Measurements from ENCODE around the gene DHX8.
"Not testable (repeated sequence)": the region's sequence is repeated elsewhere in the genome, so short reads cannot be mapped to it uniquely, and the experiment has no call there.

DNA sequence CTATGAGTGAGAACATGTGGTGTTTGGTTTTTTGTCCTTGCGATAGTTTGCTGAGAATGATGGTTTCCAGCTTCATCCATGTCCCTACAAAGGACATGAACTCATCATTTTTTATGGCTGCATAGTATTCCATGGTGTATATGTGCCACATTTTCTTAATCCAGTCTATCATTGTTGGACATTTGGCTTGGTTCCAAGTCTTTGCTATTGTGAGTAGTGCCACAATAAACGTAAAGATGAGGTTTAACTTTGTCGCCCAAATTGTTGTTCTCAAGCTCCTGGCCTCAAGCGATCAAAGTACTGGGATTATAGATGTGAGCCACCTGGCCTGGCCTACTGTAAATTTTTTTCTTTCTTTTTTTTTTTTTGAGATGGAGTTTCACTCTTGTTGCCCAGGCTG is 21.2 kb upstream of the DHX8 start:
- TF ChIP-seq, protein P1, sequence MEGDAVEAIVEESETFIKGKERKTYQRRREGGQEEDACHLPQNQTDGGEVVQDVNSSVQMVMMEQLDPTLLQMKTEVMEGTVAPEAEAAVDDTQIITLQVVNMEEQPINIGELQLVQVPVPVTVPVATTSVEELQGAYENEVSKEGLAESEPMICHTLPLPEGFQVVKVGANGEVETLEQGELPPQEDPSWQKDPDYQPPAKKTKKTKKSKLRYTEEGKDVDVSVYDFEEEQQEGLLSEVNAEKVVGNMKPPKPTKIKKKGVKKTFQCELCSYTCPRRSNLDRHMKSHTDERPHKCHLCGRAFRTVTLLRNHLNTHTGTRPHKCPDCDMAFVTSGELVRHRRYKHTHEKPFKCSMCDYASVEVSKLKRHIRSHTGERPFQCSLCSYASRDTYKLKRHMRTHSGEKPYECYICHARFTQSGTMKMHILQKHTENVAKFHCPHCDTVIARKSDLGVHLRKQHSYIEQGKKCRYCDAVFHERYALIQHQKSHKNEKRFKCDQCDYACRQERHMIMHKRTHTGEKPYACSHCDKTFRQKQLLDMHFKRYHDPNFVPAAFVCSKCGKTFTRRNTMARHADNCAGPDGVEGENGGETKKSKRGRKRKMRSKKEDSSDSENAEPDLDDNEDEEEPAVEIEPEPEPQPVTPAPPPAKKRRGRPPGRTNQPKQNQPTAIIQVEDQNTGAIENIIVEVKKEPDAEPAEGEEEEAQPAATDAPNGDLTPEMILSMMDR (conservative IDR thresholded peaks at IDR 0.05) = not testable (repeated sequence)
- TF ChIP-seq ZFX (IDR thresholded peaks at IDR 0.05) = not testable (repeated sequence)

All from C4-2B (cell line).